H9 (cell line): ENCODE data around the gene TNFSF10. TPM values are rescaled to one million over a fixed set of nuclear protein-coding genes. Genes with fewer than 3 reads are reported as not detected.

ENCODE experiments used
- DNase-seq: peaks from one replicate; pipeline ENCODE4 v3.0.0-alpha.2; 2017
- H2AFZ ChIP-seq: one replicate; pipeline ENCODE4 v1.6.1; 2013; ENCODE audit warnings: mild to moderate bottlenecking, low read length, control low read depth, moderate library complexity
- H2AK5ac ChIP-seq: 2 replicates; pipeline ENCODE4 v1.6.1; 2013; ENCODE audit warnings: low read length, control low read depth, mixed read lengths; ENCODE audit not compliant: insufficient read length
- H2BK120ac ChIP-seq: one replicate; pipeline ENCODE4 v1.6.1; 2013; ENCODE audit warnings: low read depth, mild to moderate bottlenecking, low read length, control low read depth, inconsistent platforms; ENCODE audit not compliant: poor library complexity, severe bottlenecking
- H2BK12ac ChIP-seq: 2 replicates; pipeline ENCODE4 v1.6.1; 2013; ENCODE audit warnings: low read length, control low read depth, mixed read lengths, low read depth; ENCODE audit not compliant: insufficient read length
- H2BK15ac ChIP-seq: 2 replicates; pipeline ENCODE4 v1.6.1; 2013; ENCODE audit warnings: low read depth, low read length, control low read depth
- H2BK20ac ChIP-seq: one replicate; pipeline ENCODE4 v1.6.1; 2013; ENCODE audit warnings: low read depth, mild to moderate bottlenecking, low read length, control low read depth, inconsistent platforms; ENCODE audit not compliant: poor library complexity, severe bottlenecking
- H2BK5ac ChIP-seq: 2 replicates; pipeline ENCODE4 v1.6.1; 2013; ENCODE audit warnings: low read length, control low read depth, mixed read lengths; ENCODE audit not compliant: insufficient read length
- H3K14ac ChIP-seq: 2 replicates; pipeline ENCODE4 v1.6.1; 2013; ENCODE audit warnings: low read length, control low read depth; ENCODE audit not compliant: insufficient read depth
- H3K18ac ChIP-seq: 2 replicates; pipeline ENCODE4 v1.6.1; 2013; ENCODE audit warnings: low read depth, mild to moderate bottlenecking, mixed read lengths, low read length, control low read depth; ENCODE audit not compliant: insufficient read length
- H3K23ac ChIP-seq: 2 replicates; pipeline ENCODE4 v1.6.1; 2013; ENCODE audit warnings: low read length, control low read depth, mixed read lengths, low read depth; ENCODE audit not compliant: insufficient read length
- H3K23me2 ChIP-seq: 2 replicates; pipeline ENCODE4 v1.6.1; 2013; ENCODE audit warnings: low read depth, mild to moderate bottlenecking, mixed read lengths, low read length, control low read depth; ENCODE audit not compliant: insufficient read length, poor library complexity, severe bottlenecking
- H3K27ac ChIP-seq: 2 replicates; pipeline ENCODE4 v1.5.1; 2013; ENCODE audit warnings: low read length, control low read depth, mixed read lengths, low read depth; ENCODE audit not compliant: insufficient read length
- H3K27me3 ChIP-seq: 2 replicates; pipeline ENCODE4 v1.6.1; 2013; ENCODE audit warnings: low read length, control low read depth, inconsistent platforms; ENCODE audit not compliant: insufficient read depth
- H3K4ac ChIP-seq: 2 replicates; pipeline ENCODE4 v1.6.1; 2013; ENCODE audit warnings: low read depth, mild to moderate bottlenecking, control low read depth, inconsistent platforms, low read length, moderate library complexity
- H3K4me1 ChIP-seq: 2 replicates; pipeline ENCODE4 v1.6.1; 2013; ENCODE audit warnings: low read length, control low read depth, inconsistent platforms; ENCODE audit not compliant: insufficient read depth
- H3K4me2 ChIP-seq: 2 replicates; pipeline ENCODE4 v1.6.1; 2013; ENCODE audit warnings: low read length, control low read depth, mixed read lengths; ENCODE audit not compliant: insufficient read length, insufficient read depth
- H3K56ac ChIP-seq: 2 replicates; pipeline ENCODE4 v1.6.1; 2013; ENCODE audit warnings: low read depth, mild to moderate bottlenecking, mixed read lengths, low read length, control low read depth; ENCODE audit not compliant: insufficient read length
- H3K79me1 ChIP-seq: 2 replicates; pipeline ENCODE4 v1.6.1; 2013; ENCODE audit warnings: low read depth, mild to moderate bottlenecking, moderate library complexity, low read length, control low read depth, inconsistent platforms; ENCODE audit not compliant: insufficient read depth, poor library complexity, severe bottlenecking
- H3K79me2 ChIP-seq: 2 replicates; pipeline ENCODE4 v1.6.1; 2013; ENCODE audit warnings: low read length, control low read depth, inconsistent platforms; ENCODE audit not compliant: insufficient read depth
- H3K9ac ChIP-seq: 2 replicates; pipeline ENCODE4 v1.6.1; 2013; ENCODE audit warnings: low read length, control low read depth, mixed read lengths; ENCODE audit not compliant: insufficient read length; ENCODE audit errors: extremely low read depth
- H3K9me3 ChIP-seq: one replicate; pipeline ENCODE4 v1.6.1; 2013; ENCODE audit warnings: low read depth, low read length, inconsistent platforms; ENCODE audit not compliant: control insufficient read depth
- H3T11ph ChIP-seq: one replicate; pipeline ENCODE4 v1.6.1; 2013; ENCODE audit warnings: mild to moderate bottlenecking, low read length, control low read depth, inconsistent platforms
- H4K20me1 ChIP-seq: one replicate; pipeline ENCODE4 v1.6.1; 2013; ENCODE audit not compliant: control insufficient read depth, insufficient read length, insufficient read depth
- H4K5ac ChIP-seq: 2 replicates; pipeline ENCODE4 v1.6.1; 2013; ENCODE audit warnings: low read depth, mild to moderate bottlenecking, mixed read lengths, low read length, control low read depth; ENCODE audit not compliant: insufficient read length
- H4K8ac ChIP-seq: replicated peaks from 2 replicates; pipeline ENCODE4 v1.6.1; 2013; ENCODE audit warnings: low read length, control low read depth, mixed read lengths, low read depth; ENCODE audit not compliant: insufficient read length
- H4K91ac ChIP-seq: 2 replicates; pipeline ENCODE4 v1.6.1; 2013; ENCODE audit warnings: low read depth, mild to moderate bottlenecking, moderate library complexity, mixed read lengths, low read length, control low read depth; ENCODE audit not compliant: insufficient read length
- H3K27ac Mint-ChIP-seq, 3 experiments: 2 replicates in 2 of 3; 3 replicates in 1 of 3; pipeline ENCODE4 v1.8.0; 2020 to 2021; ENCODE audit warnings: mixed read lengths in 3 of 3, mild to moderate bottlenecking in 1 of 3, moderate library complexity in 1 of 3
- H3K27me3 Mint-ChIP-seq: 2 replicates; pipeline ENCODE4 v1.8.0; 2021; ENCODE audit warnings: low read depth, mild to moderate bottlenecking, moderate library complexity, mixed read lengths
- H3K36me3 Mint-ChIP-seq, 3 experiments: 2 replicates in 2 of 3; 3 replicates in 1 of 3; pipeline ENCODE4 v1.8.0; 2020 to 2021; ENCODE audit warnings: low read depth in 3 of 3, mixed read lengths in 3 of 3; ENCODE audit not compliant: insufficient read depth in 1 of 3
- H3K4me1 Mint-ChIP-seq, 2 experiments: 2 replicates each; pipeline ENCODE4 v1.8.0; 2020; ENCODE audit warnings: mixed read lengths in 2 of 2
- H3K4me3 Mint-ChIP-seq, 2 experiments: 2 replicates in 1 of 2; 3 replicates in 1 of 2; pipeline ENCODE4 v1.8.0; 2020 to 2021; ENCODE audit warnings: mild to moderate bottlenecking in 2 of 2, mixed read lengths in 2 of 2, moderate library complexity in 1 of 2
- H3K9me3 Mint-ChIP-seq, 2 experiments: 2 replicates in 1 of 2; 3 replicates in 1 of 2; pipeline ENCODE4 v1.8.0; 2020; ENCODE audit warnings: mild to moderate bottlenecking in 2 of 2, mixed read lengths in 2 of 2, moderate library complexity in 1 of 2
- CTCF ChIP-seq: fragments of 200-600 bp; sonication (generic); conservative IDR thresholded peaks from 3 replicates; pipeline ENCODE4 v1.8.0; 2021; ENCODE audit warnings: antibody characterized with exemption, mild to moderate bottlenecking
- WGBS: extraction: QIAGEN DNeasy Blood & Tissue Kit; methylation state at CpG from one replicate; pipeline ENCODE4 v1.1.7; 2013; ENCODE audit warnings: missing lambda C conversion rate, low lambda C conversion rate, mixed read lengths; ENCODE audit not compliant: insufficient read length; ENCODE audit errors: extremely low coverage; 5-methylcytosine and 5-hydroxymethylcytosine counted together
- total RNA-seq: library from RNA; stranded (reverse); gene quantifications from 2 replicates; pipeline ENCODE4 v1.2.1, GENCODE V29; 2021

The TNFSF10 gene
- total RNA-seq, 1 experiment from 2014 or later: not detected

GRCh38 chr3:172470588-172470987 is 52.6 kb downstream of the TNFSF10 start:
- Histone ChIP-seq H3K56ac (no peak overlapping the region), H3K18ac (no peak overlapping the region), H2BK15ac (no peak overlapping the region), H3K23ac (no peak overlapping the region), H2BK5ac (no peak overlapping the region), H3K27ac (no peak overlapping the region), H3K79me2 (no peaks in the 10 kb centered on the region), H2AFZ (no peak overlapping the region), H3K4me1 (no peaks in the 10 kb centered on the region), H4K91ac (no peak overlapping the region), H3K14ac (no peak overlapping the region), H2BK20ac (no peak overlapping the region), H3T11ph (no peak overlapping the region), H3K79me1 (no peaks in the 10 kb centered on the region), H3K23me2 (no peaks in the 10 kb centered on the region), H2AK5ac (no peak overlapping the region), H4K5ac (no peak overlapping the region), H2BK120ac (no peak overlapping the region), H2BK12ac (no peak overlapping the region), H3K4ac (no peak overlapping the region), H4K8ac (no peak overlapping the region), H3K27me3 (no peaks in the 10 kb centered on the region), H4K20me1 (no peaks in the 10 kb centered on the region), H3K9me3 (no peaks in the 10 kb centered on the region), H3K9ac (no peak overlapping the region), H3K4me2 (no peak overlapping the region)
- WGBS: no CpG with 5 or more reads among the region's 1 CpG
- no peak for DNase-seq
- no peak overlapping the region for H3K27ac Mint-ChIP-seq
- no peak for TF ChIP-seq CTCF
- H3K36me3 Mint-ChIP-seq: peaks cover 0 to 6% (median 2%) of the 10 kb centered on the region in 3 experiments; a peak in 1 of 7 replicates
- no peaks in the 10 kb centered on the region for H3K27me3 Mint-ChIP-seq
- no peak overlapping the region for H3K4me3 Mint-ChIP-seq
- H3K4me1 Mint-ChIP-seq: 0 out of 4 replicates have a peak, but pooled peaks cover 0 to 2% of the 10 kb centered on the region in 2 experiments
- H3K9me3 Mint-ChIP-seq: peaks cover 7 to 9% of the 10 kb centered on the region in 2 experiments; a peak in 3 of 5 replicates
